ENCODE measurements around the gene ZNF423.

Gene ZNF423

DNA sequence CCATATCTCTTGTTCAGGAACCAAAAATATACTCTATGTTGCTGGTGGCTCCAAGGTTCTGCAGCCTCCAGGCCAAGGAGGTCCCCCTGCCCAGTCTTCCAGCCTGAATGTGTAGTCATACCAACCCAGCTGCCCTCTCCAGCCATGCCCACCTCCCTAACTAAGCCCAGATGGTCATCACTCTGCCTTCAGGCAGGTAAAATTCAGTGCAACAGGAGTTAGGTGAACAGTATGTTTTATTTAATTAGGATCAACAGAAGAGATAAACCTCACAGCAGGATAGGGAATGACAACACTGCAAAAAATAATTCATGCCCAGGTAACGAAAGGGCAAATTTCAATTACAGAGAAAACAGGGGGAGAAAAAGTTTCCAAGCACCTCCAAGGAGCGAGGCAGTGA is 9.1 kb downstream of the ZNF423 start:
- FAIRE-seq = no peak

DNA sequence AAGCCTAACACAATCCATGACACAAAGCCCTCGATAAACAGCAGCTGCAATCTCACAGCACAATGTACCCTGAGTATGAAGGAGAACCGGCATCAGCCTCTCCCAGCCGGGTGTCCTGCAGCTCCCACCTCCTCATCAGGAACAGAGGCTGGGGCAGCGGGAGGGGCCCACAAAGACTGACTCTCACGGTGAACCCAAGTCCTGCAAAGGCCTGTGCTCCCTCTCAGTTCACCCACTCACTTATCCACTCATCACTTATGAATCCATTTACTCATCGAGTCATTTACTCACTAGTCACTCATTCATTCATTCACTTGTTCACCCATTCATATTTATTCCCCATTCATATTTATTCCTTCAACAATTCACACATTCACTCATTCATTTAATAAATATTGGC is 11.6 kb downstream of the ZNF423 start:
- FAIRE-seq = no peak

DNA sequence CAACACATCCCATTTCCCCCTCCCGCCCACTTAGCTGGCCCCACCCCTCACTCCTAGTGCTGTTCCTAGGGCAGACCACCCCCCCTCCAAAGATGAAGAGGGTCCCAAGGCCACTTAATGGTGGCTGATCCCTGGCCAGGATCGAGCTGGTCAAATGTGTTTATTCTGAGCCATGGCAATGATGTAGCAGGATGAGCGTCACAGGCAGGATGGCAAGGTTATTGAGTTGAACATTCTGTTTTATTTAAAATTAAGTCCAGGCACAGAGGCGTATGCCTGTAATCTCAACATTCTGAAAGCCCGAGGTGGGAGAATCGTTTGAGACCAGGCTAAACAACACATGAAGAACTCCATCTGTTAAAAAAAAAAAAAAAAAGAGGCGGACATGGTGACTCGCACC is 12.2 kb downstream of the ZNF423 start:
- no peak for FAIRE-seq

DNA sequence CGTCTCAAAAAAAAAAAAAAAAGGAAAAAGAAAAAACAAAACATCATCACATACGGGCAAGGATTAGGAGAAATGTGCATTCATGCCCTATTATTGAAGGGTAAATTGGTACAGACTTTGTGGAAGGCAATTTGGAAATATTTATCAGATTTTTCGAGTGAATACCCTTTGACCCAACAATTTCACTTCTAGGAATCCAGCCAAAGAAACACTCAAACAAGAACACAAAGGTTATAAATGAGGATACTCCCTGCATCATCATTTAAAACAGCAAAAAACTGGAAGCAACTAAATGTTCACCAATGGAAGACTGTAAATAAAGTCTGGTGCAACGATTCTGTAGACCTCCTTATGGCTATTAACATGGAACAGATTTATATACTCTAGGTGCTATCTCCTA is 12.9 kb downstream of the ZNF423 start:
- no peak for FAIRE-seq

DNA sequence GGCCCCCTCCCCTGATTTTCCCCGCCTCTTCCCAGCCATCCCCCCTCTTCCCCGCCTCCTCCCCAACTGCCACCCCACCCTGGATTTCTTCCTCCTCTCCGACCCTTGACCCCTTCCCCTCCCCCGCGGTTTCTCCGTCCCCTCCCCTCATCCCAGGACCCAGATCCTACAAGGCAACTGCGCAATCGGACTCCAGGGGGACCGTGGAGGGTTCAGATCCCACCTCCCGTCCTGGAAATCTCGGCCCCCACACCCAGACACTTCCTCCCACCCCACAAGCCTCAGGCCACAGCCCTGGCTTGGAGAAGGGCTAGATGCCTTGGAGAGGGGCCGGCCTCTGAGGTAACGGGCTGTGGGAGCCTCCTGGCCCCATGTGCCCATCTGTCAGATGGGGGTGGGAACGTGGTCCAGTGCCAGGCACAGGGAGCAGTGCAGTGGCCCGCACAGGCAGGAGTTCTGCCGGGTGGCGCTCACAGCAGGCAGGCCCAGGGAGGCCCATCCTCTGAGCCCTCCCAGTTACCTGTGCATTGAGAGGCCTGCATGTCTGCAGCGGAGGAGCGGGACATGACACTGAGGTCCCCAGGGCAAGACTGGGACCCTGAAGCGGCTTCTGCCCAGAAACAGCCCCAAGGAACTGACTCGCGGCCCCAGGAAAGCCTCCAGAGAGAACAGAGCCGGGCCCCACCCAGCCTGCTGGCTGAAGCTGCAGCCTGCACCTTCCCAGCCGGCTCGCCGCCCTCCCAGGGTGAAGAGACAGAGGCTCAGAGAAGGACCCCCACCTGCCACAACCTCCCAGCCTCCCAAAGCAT is 16.7 kb downstream of the ZNF423 start:
- FAIRE-seq = no peak

DNA sequence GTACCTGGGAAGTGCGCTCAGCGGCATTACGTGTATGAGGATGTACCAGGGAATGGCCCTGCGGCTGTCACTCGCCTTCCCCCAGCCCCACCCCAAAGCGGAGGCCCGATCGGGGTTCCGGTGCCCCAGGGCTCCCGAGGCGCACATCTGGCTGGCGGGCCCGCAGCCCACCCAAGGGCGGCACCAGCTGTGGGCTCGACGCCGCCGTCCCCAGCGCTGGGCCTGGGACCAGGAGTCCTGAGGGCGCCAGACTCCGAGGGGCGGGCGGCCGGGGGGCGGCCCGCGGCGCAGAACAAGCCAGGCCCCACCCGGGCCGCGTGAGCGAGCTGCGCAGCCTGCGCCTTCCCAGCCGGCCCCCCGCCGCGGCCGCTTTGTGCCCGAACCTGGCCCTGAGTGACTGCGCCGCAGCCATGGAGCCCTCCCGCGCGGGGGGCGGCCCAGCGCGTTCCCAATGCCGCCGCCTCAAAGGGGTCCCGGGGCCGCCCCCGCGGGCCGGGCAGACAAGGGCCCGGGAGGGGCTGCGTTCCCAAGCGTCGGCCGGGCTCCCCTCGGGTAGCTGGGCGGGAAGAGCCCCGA is 17.4 kb downstream of the ZNF423 start:
- no peak for FAIRE-seq

DNA sequence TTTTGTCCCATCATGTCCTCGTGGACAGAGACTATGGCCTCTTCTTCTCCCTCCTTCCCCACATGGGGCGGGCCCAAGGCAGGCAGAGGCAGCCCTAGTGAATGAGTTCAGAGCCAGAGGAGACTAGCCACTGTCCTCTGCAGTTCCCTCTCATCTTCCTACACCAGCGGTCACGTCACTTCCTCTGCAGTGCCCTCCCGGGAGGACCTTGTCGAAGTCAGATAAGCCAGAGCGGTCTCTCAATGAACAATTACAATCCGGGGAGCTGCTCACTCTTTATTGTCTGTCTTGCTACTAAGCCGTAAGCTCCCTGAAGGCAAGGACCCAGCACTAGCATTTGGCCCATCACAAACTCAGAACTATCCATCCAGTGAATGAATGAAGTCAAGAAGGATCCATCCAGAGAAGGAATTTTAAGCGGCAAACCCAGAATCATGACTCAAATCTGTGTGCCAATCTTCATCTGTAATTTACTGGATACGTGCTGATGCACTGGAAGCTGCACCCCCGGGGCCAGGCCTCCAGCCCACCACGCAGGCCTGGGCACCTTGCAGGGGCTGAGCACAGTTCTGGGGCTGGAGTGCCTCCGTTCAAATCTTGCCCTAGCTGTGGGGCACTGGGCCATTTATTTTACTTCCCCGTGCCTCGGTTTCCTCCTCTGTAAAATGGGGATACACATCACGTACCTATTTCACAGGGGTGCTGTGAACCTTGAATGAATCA is 18.1 kb downstream of the ZNF423 start:
- no peak for FAIRE-seq

DNA sequence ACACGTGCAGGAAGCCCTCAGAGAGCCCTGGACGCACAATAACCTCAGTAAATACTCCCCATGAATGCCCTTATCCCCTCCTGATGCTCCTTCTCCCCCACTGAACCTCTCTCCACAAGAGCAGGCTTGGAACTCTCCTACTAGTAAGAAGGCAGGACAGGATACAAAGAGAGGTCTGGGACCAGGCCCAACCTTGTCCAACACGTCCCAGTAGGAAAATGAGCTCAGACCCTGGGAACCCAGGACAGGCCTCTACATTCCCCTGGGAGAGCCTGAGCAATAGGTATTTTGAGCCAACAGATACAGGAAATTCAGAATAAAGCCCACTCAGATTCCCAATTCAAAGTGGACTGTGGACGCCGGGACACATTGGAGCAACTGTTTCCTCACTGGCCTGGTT is 19.2 kb downstream of the ZNF423 start:
- no peak for FAIRE-seq

DNA sequence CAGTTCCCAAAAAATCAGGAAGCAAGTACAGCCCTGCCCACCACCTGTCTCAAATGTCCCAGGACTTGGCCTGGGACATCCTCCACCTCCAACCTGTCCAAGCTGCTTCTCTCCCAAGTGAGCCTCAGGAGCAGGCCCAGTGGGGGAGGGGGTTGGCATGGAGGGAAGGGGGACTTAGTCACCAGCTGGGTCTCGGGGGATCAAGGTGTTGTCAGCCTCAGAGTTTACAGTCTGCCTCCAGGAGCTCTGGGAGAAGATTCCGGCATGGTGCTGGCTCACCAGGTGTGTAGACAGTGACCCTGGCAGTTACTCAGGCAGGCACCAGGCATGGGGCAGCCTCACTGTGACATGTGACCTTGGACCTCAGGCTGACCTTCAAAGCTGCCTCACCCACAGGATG is 19.7 kb downstream of the ZNF423 start:
- no peak for FAIRE-seq

DNA sequence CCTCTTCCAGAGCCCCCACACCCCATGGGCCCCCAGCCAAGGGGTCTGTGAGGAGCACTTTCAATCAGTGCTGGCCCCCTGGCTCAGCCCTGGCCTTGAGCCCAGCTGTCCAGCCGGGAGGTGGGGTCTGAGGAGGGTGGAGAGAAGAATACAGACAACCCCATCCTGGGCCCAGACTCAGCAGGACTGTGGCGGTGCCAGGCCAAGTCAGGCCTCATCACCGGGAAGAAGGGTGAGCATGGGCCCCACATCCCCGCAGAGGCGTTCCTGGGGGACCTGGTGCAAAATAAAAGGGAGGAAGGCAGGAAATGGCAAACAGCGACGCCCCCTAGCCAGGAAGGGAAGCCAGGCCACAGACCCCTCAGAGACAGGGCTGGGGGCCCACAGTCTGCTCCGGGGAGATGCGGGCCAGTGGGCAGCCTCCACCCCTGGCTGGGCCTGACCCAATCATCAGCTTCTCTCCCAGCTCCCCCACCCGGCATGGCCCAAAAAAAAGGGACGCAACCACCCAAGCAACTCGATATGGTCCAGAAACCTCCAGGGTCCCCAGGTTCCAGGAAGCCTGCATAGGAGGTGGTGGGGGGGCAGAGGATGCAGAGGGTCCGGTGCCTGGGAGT is 20.6 kb downstream of the ZNF423 start:
- no peak for FAIRE-seq

DNA sequence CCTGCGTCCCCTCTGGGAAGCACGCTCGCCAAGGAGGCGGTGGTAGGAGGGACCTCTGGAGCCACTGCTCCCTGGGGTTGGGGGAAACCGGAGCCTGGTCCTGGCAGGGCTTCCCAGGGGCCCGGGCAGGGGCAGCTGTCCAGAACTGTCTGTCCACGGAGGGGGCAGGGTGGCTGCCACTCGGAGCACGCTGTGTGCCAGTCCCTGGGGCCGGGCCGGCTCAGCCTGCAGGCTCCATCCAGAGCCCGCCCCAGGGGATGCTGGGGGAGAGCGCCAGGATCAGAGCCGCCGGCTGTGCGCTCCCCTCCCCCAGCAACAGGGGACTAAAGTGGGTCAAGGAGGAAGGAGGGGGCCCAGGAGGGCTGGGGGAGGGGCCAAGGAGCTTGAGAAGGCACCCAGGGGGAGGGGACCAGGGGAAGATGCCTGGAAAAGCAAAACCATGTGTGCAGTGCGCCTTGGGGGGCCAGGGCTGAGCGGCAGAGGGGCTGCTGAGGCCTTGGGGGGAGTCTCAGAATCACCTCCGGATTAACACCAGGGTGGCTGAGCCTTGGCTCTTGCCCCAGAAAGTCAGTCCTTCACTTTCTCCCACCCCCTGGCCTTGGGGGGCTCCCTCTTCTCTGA is 21.3 kb downstream of the ZNF423 start:
- FAIRE-seq = no peak

DNA sequence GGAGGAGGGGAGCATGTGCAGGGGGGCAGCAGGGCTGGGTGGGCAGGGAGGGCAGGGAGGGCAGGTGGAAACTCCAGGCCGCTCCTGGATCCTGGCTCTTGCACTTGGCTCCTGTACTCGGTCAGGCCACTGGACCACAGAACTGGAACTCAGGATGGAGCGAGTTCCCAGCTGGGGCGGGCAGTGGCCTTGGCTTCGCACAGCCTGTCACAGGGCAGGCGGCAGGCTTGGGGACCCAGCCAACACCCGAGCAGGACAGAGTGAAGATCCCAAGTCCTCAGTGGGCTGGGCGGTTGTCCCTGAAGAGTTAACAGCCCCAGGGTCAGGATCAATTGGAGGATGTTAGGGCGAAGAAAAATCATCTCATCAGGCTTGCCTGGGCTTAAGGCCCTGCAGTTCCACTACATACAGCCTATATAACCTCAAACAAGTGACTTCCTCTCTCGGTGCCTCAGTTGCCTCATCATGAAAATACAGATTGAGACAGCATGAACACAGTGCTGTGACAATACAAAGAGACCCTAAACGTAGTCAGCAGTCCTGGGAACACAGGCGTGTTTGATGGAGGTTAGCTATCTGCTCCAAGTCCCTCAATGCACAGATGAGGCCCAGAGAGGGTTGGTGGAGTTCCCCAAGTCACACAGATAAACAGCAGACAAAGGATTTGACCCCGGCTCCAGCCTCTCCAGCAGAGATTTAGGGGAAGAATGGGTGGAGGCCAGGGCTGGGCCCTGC is 21.9 kb downstream of the ZNF423 start:
- no peak for FAIRE-seq

DNA sequence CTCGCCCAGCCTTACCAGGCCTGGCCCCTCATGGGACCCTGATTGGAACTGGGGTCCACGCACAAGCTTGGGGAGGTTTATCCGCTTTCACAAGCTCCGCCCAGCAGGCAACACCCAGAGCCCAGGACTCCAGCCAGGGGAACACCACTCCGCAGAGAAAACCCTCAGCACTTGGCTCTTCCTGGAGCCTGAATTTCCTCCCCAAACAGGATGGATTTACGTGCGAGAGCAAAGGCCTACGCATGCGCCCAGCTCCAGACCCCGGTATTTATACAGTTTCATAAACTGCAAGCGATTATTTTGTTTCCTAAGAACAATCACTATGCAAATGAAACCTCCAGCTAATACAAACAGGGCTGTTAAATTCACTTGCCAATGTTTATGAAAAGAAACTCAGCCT is 22.8 kb downstream of the ZNF423 start:
- FAIRE-seq = no peak

DNA sequence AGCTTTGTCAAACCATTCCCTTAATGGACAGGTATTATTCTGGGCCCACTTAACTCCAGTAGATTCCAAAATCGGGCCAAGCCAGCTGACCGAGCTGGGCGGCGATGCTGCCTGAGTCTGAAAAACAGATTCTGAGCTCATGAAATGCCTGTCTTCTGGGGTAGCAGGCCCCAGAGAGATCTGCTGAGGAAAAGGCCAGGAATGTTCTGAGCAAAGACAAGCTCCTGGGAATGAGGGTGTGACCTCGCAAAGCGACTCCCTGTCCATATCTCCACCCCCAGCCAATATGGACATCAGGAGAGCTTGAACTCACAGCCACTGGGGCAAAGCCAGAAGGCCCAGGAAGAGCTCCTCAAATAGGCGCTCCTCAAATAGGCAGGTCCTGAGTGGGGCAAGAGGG is 23.7 kb downstream of the ZNF423 start:
- FAIRE-seq = no peak

DNA sequence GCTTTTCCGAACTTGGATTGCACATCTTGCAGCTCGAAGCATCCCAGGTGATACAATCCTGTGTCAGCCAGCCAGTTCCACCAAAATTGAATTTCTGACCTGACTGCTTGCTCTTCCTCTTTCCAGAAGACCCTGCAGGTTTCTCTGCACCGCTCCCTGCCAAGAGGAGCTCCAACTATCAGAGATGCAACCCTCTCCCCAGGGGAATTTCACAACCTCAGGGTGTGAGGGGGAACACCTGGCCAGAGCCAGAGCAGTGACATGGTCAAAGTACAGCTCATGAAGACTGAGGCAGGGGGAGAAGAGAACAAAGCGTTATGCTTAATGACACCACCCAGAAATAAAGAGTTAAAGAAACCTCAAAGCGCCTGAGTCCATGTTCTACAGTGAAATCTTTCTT is 25.0 kb downstream of the ZNF423 start:
- FAIRE-seq = no peak

DNA sequence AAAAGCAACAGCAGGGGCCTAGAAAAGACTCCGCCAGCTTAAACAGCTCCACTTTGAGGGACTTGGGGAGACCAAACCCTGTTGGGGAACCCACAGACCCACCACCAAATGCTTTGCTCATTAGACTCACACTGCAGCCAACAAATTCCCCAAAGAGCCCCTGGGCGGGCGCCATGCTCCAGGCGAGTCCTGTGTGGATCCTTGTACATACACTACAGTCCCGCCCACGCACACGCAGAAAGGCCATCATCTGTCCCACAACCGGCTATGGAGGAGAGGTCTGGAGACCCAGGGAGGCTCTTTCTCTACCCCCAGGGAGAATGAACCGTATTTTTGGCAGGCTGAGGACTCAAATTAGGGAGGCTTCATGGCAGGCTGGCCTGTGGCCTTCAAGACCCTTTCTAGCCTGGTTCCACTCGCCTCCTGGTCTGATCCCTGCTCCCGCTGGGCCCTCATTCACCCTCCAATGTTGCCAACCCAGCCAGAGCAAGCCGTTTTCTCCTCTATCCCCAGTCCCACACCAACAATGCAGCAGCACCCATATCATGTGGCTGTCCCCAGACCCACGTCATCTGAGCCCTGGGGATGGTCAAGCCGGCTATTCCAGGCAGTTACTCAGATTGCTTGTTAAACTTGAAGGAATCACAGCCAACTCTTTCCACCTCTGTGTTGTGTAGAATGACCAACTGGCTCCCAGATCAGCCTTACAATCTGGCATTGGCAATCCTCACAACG is 27.2 kb downstream of the ZNF423 start:
- no peak for FAIRE-seq

DNA sequence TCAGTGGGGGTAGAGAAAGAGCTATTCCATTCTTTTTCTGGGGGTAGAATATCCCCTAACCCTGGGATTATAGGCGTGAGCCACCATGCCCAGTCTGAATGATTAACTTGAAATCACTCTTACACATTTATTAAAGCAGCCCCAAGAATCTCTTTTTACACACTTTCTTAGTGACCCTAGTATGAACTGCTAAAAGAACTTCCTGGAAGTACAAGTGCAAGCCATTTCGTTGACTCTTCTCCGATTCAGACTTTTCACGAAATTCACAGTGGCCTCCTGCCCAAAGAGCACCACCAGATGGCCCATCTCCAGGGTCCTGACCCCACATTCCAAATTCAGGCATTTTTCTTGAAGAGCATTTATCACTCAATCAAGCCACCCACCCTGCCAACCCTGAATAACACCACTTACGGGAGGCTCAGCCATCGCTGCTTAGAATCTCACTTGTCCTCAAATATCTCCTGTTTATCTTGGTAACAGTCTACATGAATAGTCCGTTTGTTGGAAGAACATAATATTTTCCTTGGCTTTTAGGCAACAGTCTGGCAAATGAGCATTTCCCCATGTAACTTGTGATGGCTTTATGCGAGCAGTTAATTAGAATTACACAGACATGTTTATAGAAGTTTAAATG is 28.0 kb downstream of the ZNF423 start:
- no peak for FAIRE-seq

DNA sequence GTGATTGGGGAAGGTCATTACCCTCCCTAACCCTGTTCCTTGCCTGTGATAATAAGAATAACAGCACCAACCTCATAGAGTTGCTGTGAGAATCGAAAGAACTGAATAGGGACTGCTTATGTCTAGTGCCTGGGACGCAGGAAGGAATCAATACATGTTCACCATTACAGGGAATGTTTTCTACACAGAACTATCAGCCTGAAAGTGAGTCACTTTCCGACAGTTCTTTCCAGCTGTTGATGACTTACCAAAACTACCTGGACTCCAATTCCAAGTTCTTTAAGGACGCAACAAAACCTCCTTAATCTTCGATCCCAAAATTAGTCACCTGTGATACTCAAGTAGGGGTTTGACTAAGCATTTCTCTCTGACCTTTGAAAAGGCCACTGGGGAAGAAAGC is 29.4 kb downstream of the ZNF423 start:
- FAIRE-seq = no peak

DNA sequence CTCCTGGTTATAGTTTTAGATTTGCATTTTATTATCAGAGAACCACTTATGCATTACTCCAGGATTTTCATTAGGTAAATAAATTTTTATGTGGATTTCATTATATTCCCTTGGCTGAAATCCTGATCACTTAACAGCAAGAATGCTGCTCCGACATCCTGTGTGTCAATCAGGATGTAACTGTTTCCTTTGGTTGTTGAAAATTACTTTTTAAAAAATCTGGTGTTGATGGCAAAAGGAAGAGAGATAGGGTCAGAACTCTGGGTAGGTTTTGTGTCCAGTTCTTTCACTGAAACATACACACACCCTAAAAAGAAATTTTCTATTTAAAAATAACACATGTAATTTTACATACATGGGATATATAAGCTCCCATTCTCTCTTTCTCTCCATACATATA is 30.9 kb downstream of the ZNF423 start:
- no peak for FAIRE-seq

DNA sequence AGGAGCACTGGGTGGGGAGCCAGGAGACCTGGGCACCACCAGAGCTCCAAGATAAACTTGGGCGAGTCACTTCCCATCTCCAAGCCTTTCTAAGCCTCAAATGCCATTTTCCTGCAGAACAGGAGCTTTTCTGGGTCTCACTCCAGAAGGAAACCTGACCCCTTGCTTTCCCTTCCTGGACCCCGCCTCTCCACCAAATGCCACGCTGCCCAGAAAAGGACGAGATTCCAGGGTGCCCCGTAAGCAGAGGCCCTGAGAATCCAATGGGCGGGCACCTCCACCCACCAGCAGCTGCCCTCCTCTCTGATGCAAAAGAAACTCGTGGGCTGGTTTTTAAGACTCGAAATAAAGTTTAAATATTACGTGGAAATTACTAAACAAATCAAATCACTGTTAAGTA is 31.3 kb downstream of the ZNF423 start:
- no peak for FAIRE-seq

DNA sequence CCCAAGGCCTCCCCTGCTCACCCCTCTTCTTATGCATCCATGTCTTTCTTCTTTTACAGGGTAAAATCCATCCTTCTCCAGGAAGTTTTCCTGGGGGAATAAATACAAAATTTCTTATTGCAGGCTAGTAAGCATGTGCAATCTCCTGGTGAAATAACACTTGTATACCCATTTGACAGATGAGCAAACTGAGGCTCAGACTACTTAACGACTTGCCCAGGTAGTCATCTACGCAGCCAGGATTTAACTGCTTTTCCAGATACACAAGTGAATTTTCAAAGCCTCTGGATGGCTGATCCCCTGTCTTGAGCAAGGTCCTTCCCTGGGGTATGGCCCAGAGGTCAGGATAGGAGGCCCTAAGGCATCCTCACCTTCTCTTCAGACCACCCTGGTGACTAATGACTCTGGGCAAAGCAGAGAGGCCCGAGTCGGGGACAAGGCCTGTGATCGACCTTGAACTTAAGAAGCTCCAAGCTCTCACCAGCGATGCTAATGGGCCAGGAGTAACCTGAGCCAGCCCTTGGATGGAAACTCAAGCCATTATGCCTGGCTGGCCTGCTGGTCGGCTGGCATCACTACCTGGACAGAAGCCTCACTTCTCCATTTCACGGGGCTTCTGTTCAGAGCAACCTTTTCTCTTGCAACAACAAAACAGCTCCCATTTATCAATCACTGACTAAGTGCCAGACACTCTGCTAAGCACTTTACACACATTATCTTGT is 33.1 kb downstream of the ZNF423 start:
- FAIRE-seq = no peak
